NCI-H2196 treated with DMSO at 0.1 percent for 48 hours (cell line): ENCODE results near the gene ETFA.

Experiments used
- DNase-seq: peaks from one replicate; lab custom pipeline; 2025; ENCODE audit not compliant: unreplicated experiment; lab: John Stamatoyannopoulos, UW

Gene ETFA

DNA sequence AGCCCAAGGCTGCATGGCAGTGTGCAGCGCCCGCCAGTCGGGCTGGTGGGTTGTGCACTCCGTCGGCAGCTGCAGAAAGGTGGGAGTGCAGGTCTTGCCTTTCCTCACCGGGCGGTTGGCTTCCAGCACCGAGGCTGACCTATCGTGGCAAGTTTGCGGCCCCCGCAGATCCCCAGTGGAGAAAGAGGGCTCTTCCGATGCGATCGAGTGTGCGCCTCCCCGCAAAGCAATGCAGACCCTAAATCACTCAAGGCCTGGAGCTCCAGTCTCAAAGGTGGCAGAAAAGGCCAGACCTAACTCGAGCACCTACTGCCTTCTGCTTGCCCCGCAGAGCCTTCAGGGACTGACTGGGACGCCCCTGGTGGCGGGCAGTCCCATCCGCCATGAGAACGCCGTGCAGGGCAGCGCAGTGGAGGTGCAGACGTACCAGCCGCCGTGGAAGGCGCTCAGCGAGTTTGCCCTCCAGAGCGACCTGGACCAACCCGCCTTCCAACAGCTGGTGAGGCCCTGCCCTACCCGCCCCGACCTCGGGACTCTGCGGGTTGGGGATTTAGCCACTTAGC, 29.6 kb upstream of the ETFA start:
- no peak for DNase-seq

DNA sequence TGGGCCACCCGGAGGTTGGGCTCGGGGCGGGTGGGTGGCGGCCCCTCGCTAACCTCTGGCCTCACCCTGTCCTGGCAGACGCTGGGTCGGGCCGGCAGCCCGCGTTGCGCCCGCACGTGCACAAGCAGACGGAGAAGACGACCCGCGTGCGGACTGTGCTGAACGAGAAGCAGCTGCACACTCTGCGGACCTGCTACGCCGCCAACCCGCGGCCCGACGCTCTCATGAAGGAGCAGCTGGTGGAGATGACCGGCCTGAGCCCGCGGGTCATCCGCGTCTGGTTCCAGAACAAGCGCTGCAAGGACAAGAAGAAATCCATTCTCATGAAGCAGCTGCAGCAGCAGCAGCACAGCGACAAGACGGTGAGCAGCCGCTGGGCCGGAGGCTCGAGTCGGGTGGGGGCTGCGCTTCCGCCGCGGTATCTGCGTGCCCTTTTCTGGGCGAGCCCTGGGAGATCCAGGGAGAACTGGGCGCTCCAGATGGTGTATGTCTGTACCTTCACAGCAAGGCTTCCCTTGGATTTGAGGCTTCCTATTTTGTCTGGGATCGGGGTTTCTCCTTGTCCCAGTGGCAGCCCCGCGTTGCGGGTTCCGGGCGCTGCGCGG, 29.0 kb upstream of the ETFA start:
- no peak for DNase-seq

DNA sequence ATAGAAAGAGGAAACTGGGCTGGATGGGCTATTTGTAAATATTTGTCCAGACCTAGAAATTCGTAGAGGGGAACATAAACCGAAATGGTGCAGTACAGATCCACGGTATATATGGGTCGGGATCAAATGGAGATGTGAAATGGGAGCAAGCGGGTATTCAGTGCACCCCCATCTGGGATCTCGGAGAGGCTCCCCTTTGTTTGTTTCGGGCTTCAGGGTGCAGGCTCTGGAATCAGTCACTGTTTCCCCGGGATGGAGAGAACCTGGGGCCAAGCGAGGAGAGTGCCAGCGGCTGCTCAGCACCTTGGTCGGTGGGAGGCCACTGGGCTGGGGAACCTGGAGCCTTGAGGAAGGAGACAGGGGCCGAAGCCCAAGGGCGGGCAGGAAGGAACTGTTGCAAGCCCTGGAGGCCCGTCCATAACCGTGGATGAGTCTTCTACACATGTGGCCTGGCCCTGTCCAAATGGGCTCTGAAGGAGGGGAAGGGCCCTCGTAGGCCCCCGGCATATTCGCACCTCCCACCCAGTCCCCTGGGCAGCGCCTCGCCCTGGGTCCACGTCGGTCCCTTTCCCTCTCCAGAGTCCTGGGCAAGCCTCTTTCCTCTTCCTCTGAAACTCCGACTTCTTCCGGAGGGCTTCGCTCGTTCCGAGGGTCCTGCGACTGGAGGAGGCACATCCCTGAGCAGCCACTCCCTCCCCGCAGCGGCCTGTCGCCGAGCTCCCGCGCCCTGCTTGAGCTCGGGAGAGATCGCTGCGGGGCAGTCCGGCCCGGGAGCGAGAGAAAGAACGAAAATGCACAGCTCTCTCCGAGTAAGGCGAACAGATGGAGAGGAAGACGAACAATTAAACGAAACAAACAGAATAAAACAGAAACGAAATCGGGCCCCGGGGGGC, 28.3 kb upstream of the ETFA start:
- DNase-seq = no peak

DNA sequence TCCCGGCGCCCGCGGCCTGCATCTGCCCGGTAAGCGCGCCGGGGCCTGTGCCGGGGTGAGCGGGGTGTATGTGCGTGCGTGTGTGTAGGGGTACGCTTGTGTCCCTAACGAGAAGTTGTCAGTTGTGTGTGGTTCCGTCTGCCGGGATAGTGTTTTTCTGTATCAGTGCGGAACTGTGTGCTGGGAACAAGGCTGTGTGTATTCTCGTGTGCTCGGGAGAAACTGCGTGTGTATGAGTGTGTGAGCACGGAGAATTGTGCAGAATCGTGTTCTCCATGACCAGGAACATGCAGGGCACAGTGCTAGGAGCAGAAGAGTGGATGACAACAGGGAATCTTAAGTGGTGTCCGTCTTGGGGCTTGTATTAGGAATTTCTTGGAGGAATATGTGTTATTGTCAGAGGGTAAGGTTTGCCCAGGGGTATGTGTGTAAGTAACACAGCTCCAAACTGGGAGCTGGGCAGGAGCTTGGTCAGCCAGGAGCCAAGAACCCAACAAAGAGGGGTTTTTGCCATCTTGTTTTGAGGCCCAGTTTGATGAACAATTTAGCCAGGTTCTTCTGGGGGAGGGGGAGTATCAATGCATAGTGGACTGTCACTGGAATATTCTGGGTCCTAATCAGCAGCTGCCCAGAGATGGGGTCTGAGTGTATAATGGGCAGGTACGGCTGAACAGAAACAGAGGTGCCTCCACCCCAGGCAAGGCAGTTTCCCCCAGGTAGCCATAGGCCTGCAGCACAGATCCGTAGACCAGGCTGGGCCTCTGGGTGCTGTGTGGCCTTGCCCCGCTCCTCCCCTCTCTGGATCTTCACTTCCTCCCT, 27.4 kb upstream of the ETFA start:
- DNase-seq = no peak

DNA sequence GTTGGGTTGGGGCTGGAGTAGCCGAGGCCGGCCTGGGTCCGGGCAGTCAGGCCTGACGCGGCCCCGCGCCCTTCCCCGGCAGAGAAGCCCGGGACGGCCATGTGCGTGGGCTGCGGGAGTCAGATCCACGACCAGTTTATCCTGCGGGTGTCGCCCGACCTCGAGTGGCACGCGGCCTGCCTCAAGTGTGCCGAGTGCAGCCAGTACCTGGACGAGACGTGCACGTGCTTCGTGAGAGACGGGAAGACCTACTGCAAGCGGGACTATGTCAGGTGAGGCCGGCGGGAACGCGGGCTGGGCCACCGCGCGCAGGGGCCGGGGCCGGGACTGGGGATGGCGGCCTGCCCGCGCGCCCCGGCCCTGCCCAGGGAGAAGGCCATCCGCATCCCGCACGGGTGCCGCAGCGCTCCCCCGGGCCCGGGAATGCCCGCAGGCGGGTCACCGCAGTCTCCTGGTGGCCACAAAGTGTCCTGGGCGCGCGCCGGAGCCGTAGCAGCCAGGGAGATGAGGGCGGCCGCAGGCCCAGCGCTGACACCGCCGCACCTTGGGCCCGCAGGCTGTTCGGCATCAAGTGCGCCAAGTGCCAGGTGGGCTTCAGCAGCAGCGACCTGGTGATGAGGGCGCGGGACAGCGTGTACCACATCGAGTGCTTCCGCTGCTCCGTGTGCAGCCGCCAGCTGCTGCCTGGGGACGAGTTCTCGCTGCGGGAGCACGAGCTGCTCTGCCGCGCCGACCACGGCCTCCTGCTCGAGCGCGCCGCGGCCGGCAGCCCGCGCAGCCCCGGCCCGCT, 26.6 kb upstream of the ETFA start:
- no peak for DNase-seq

DNA sequence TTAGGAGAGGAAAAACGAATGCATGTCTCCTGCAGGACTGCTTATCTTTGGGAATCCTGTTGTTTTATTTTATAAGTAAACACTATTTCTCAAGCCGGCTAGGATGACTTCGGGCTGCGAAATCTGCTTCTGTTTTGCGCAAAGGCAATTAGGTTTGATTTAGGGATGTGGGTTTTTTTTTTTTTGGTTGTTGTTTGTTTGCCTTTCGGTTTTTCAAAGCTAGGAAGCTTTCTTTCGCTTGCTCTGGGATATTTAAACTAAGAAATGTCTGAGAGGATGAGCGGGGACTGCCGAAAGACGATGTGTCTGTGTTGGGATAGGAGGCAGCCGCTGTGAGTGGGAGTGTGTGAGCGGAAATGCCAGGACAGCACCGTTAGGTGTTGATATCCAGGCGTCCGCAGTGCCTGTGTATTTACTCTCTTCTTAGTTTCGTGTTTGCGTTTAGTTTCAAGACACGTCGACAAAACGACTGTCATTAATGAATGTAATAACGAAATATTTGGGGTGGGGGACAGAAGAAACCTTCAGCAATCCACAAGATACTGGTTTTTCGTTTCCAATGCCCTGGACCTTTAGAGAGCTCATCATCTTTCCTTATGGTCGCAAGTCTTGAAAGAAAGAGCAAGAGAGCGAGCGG, 25.9 kb upstream of the ETFA start:
- DNase-seq = no peak

DNA sequence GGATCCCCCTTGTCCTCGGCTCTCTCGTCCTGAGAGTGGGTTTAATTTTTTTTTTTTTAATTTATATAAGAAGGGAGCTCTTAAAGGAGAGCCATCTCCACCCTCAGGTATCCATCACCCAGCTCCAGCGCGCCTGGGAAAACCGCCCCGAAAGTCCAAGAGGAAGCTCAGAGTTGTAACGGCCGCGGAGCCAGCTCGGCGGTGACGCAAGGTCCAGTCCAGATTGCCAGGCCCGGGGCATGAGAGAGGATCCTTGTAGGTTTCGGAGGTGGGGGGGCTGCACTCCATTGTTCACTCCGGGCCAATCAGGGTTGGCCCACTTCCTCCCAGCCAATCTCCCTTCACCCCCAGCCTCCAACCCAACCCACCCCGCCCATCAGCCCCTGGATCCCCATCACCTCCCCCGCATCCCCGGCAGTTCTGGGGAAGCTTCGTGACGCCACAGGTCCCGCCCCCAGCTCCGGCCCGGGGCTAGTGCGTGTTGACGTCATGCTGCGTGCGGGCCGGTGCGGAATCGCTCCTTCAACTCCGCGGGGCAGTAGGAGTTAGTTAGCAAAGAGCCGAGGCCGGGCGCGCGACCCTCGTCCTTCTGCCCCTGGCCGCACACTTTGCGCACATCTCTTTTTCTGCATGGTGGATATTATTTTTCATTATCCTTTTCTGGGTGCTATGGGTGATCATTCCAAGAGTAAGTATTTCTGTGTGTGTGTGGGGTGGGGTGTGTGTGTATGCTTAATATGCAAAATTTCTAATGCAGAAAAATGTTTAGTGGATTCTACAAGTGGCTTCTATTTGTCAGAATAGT, 25.2 kb upstream of the ETFA start, which contains the start of gene ISL2:
ISL2 (plus strand) TSS at position 520 of the 805 bp plus-strand sequence; CDS start at position 631, 111 bp downstream.
- DNase-seq = no peak

DNA sequence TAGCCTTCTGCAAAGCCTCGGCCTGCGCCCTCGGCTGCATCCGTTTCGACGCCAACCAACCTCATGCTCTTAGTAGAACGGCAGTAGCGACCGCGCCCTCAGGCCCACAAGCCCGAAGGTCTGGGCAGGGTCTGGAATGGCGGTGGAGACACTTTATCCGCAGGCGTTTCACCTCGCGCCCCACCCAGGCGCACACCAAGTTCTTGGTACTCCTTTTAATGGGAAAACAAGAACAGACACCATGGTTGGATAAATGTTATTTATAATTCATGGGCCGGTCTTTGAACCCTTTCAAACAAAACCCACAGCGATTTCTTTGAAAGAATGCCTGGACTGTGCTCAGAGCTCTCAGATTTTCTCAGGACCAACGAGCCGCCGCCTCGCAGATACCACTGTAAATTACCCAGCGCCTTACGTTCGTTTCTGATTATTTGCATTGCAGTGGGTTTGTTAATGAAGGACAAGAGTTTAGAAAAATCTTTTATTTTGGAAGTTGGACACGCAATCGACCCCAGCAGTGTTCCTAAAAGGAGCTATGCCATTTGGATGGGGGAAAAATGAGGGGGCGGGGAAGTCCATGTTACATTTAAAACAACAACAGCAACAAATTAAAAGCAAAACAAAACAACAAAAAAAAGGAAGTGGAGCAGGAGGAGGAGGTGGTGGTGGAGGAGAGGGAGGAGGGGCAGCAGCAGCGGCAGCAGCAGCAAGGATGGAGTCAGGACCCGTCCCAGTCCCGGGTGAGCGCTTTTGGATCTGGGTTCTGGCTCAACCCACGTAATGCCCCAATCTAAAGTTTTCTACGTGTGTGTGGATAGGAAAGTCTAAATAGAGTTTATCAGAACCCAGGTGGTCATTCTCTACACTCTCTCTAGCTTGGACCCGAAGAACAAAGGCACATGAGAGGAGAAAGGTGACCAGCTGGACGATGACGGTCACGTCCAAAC, 24.3 kb upstream of the ETFA start:
- no peak for DNase-seq

DNA sequence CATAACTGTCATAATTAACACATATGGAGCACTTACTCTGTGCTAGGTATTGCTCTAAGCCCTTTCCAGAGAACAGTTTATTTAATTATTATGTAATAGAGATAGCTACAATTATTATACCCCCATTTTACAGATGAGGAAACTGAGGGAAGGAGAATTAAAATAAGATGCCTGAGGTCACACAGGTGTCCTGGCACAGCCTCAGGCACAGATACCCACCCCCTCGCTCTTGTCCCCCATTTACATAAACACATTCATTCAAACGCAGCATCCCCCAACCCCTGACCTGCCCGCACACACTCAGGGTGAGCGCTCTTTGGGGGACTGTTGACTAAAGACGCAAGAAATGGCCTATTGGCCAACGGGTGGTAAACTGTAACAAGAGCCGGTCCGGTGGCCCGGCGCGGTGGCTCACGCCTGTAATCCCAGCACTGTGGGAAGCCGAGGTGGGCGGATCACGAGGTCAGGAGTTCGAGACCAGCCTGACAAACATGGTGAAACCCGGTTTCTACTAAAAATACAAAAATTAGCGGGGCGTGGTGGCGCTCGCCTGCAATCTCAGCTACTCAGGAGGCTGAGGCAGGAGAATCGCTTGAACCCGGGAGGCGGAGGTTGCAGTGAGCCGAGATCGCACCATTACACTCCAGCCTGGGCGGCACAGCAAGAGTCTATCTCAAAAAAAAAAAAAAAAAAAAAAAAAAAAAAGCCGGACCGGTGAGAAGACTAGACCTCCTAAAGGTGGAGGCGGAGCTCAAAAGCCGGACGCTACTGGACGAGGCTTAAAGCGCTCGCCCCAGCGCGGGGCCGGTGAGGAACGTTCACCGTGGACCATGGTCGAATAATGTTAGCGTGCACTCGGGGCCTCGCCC, 23.4 kb upstream of the ETFA start:
- no peak for DNase-seq

DNA sequence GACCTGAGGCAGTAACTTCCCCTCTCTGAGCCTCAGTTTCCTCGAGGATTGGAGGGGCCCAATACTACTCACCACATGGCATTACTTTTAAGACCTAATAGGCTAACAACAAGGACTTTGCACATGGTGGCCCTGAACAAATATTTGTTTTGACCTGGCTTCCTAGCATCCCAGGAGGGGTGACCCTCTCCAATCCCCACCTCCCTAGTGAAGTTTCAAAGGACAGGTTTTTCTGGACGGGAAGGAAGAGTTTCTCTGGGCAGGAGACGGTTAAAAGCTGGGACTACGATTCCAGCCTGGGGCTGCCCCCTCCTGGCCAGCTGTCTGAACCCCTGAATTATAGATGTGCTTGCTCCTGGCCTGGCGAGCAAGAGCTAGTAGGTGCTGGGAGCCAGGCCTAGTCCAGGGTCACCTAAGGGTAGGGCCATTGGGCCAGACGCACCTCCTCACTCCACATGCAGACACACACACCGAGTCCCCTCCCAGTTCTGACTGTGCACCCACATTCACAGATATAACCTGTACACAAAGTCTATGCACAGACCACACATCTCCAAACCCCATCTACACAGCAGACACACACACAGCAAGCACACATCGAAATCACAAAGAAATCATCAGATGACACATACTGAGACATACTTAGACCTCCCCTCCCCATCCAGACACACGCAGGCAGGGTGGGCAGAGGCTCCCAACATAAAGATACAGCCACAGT, 22.6 kb upstream of the ETFA start:
- DNase-seq = no peak

DNA sequence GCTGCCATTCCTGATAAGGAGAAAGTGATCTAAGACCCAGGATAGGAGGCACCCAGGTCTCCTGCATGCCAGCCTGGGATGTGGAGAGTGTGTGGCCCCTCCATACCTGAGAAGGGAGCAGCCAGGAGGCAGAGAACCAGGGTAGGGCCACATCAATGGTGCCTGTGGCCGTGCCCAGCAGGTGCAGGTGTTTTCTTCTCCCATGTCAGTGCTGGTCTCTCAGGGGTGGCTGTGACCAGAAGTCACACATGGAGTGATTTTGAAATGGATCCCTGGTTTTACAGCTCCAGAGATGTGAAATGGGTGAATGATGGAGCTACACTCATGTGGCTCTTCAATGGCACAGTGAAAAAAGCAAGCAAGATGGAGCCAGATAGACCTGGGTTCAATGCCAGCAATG, 22.0 kb upstream of the ETFA start:
- no peak for DNase-seq

DNA sequence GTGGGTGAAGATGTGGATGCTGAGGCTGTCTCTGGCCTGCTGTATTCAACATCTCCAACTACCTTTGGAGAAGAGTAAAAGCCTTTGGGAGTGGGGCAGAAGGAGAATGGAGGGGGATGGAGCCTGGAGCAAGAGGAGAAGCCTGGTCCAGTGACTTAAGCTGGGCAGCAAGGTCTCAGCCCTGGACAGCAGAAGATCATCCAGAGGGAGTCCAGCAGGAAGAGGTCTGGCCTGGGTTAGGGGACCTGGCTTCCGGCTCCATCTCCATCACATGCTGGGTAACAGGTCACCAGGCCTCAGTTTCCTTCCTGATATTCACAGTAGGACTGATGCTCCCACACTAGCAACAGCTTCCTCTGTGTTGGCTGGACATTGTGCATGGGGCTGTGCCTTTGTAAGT, 21.5 kb upstream of the ETFA start:
- DNase-seq = no peak

DNA sequence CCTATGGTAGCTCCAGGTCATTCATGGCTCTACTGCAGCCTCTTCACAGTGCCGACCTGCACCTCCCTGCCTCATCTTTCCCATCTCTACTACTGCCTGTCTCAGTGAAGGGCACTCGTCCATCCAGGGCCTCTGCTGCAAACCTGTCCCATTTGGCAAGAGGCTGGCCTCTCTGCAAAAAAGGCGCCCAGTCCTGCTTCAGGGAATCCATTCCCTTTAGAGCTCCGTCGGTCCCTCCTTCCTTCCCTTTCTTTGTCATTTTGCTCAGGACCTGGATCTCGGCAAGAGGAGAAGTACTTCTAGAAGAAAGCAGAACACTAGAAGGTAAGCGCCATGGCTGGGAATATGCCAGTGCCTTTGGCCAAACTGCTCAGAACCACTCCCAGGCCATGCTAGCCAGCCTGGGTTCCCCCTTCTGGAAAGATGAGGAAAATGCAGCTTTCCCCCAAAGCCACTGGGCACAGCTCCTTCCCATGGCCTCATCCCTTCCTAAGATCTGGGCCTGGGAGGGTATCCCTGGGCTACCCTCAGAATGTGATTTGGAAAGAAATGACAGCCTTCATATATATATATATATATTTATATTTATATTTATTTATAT, 18.9 kb upstream of the ETFA start:
- no peak for DNase-seq

DNA sequence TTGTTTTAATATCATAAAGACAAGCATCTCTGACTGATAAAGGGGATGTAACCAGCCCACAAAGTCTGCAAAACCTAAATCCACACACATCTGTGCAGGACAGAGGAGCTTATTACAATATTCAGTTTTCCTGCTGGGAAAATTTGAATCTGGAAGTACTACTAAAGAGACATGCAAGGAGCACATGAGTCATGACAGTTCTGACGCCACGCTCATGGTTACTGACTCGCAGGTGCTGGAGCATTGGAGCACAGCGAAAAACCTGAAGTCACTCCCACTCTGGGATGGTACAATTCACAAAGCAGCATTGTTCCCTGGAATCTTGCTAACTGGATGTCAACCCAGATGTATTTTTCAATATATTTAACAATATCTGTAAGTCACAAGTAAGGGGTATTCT, 17.7 kb upstream of the ETFA start:
- DNase-seq = no peak

DNA sequence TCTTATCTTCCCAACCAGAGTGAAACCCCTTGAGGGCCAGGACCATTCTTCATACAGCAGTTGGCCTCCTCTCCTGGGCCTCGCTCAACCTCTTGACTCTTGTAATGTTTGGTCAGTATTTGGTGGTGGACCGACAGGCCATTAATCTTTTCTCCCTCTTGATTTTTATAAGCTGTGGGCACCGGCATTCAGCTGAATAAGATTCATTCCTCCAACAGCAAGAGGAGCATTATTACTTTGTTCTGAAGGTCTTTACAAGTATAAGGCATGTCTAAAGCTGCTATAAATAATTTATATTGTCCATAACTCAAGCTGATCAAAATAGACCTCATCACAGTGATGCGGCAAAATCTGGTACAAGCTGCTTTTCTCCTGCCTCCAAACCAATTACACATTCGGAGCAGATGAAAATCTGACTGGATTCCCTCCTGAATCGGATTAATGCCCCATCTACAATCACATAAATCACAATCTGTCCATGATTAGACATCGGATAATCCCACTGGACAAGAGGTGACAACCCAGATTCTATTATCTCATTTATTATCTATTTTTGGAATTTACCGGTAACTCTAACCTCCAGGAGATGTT, 16.9 kb upstream of the ETFA start:
- no peak for DNase-seq
